Epithelial cell of esophagus (primary cell): ENCODE results near the gene PFDN4.

Source experiments
- DNase-seq: peaks from one replicate; pipeline ENCODE4 v3.0.0; 2010; ENCODE audit warnings: low read depth
- H3K4me3 ChIP-seq: 2 replicates; pipeline ENCODE4 v1.5.1; 2011; ENCODE audit warnings: mild to moderate bottlenecking, low read length, control low read depth
- CTCF ChIP-seq: IDR thresholded peaks from 2 replicates; pipeline ENCODE4 v1.5.1; 2011; ENCODE audit warnings: low read depth, mild to moderate bottlenecking, low read length, control low read depth, inconsistent platforms; ENCODE audit not compliant: insufficient read depth; ENCODE audit errors: missing control alignments

Gene PFDN4

GRCh38 chr20:54174457-54175175 is 33.3 kb upstream of the PFDN4 start:
- H3K4me3 ChIP-seq = no peak overlapping the region
- DNase-seq = peak; percentile 45
- TF ChIP-seq CTCF = no peak

GRCh38 chr20:54176610-54177009 is 31.3 kb upstream of the PFDN4 start:
- TF ChIP-seq CTCF = no peak
- no peak overlapping the region for H3K4me3 ChIP-seq
- peak; percentile 81 for DNase-seq

GRCh38 chr20:54177378-54177777 is 30.5 kb upstream of the PFDN4 start:
- TF ChIP-seq CTCF = no peak
- no peak for DNase-seq
- H3K4me3 ChIP-seq = no peak overlapping the region

DNA sequence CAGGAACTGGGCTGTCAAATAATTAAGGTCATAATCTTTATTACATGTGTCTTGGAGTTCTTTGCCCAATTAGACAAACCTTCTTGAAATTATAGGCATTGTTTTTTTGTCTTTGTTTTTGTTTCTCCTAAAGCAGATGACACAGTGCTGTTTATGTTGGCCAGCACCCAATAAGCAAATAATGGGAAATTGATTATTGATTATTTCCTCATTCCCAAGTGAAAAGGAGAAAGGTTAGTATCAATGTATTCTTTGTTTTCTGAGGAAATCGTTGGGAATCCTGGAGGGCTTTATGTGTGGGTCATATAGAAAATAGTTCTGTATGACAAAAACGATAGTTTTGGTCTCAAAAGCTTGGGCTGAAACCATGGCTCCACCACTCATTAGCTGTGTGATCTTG is 29.6 kb upstream of the PFDN4 start:
- no peak for TF ChIP-seq CTCF
- no peak for DNase-seq
- H3K4me3 ChIP-seq = no peak overlapping the region

- peak; percentile 93 for DNase-seq
- H3K4me3 ChIP-seq = no peak overlapping the region
- no peak for TF ChIP-seq CTCF
Observed at GRCh38 chr20:54179946-54180345, 27.9 kb upstream of the PFDN4 start.

DNA sequence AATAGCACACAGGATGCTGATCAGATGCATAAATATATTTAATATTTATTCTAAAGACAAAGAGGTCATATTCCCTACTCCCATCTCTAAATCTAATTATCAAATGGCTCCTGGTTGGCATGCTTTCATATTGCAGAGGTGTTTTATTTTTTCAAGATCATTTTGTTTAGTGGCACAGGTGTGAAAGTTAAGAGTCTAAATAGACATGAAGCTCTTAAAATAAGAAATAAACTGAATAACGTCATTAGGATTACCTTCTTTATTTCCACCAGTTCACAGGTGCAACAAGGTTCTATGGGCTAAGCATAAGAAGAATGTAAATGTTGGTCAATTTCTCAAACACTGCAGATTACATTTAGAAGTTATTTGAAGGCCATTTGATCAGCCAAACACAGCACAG is 27.0 kb upstream of the PFDN4 start:
- H3K4me3 ChIP-seq = no peak overlapping the region
- DNase-seq = no peak
- TF ChIP-seq CTCF = no peak

- TF ChIP-seq CTCF = no peak
- no peak for DNase-seq
- H3K4me3 ChIP-seq = no peak overlapping the region
Observed at GRCh38 chr20:54184071-54184470, 23.8 kb upstream of the PFDN4 start.
